Progenitor cell of endocrine pancreas (in vitro differentiated cells): ENCODE results near the gene PINLYP. TPM values are rescaled to one million over a fixed set of nuclear protein-coding genes. Genes with fewer than 3 reads are reported as not detected.

Source experiments
- DNase-seq: peaks from one replicate; pipeline ENCODE4 v3.0.0; 2021; ENCODE audit warnings: low spot score; ENCODE audit not compliant: unreplicated experiment
- H3K27ac Mint-ChIP-seq: 2 replicates; pipeline ENCODE4 v1.8.0; 2021; ENCODE audit warnings: mild to moderate bottlenecking, moderate library complexity, mixed read lengths
- H3K27me3 Mint-ChIP-seq: 2 replicates; pipeline ENCODE4 v1.8.0; 2021; ENCODE audit warnings: mixed read lengths
- H3K36me3 Mint-ChIP-seq: 2 replicates; pipeline ENCODE4 v1.8.0; 2022; ENCODE audit warnings: mixed read lengths; ENCODE audit not compliant: insufficient read depth
- H3K4me1 Mint-ChIP-seq: 2 replicates; pipeline ENCODE4 v1.8.0; 2021; ENCODE audit warnings: low read depth, mixed read lengths
- H3K4me3 Mint-ChIP-seq: 2 replicates; pipeline ENCODE4 v1.8.0; 2021; ENCODE audit warnings: low read depth, mild to moderate bottlenecking, moderate library complexity, mixed read lengths
- H3K9me3 Mint-ChIP-seq: 2 replicates; pipeline ENCODE4 v1.8.0; 2021; ENCODE audit warnings: low read depth, mixed read lengths
- CTCF ChIP-seq: fragments of 200-600 bp; sonication (generic); IDR thresholded peaks from one replicate; pipeline ENCODE4 v1.5.0; 2021; ENCODE audit warnings: antibody characterized with exemption, mild to moderate bottlenecking; ENCODE audit not compliant: unreplicated experiment
- total RNA-seq: library from RNA; stranded (reverse); gene quantifications from 2 replicates; pipeline ENCODE4 v1.2.1, GENCODE V29; 2021

Gene PINLYP
- total RNA-seq, 1 donor from 2014 or later, result 7.7 TPM

DNA sequence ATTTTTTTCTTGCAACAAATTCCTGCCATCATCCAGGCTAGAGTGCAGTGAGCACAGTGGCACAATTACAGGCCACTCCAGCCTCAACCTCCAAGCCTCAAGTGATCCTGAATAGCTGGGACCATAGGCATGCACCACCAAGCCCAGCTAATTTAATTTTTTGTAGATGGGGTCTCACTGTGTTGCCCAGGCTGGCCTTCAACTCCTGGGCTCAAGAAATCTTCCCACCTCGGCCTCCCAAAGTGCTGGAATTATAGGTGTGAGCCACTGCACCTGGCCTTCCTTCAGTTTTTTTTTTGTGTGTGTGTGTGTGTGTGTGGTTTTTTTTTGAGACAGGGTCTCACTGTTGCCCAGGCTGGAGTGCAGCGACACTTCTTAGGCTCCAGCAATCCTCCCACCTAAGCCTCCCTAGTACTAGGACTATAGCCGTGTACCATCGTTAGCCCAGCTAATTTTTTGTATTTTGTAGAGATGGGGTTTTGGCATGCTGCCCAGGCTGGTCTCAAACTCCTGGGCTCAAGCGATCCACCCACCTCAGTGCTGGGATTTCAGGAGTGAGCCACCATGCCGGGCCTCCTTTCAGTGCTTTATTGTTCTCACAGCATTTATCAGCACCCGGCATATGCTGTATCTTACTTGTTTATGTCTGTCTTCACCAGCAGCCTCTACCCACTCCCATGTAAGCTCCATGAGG is 30.4 kb downstream of the PINLYP start:
- H3K36me3 Mint-ChIP-seq, result peaks cover 10% of the 10 kb centered on the region
- DNase-seq, result no peak
- no peaks in the 10 kb centered on the region for H3K9me3 Mint-ChIP-seq
- no peak overlapping the region for H3K27ac Mint-ChIP-seq
- H3K4me1 Mint-ChIP-seq, result no peaks in the 10 kb centered on the region
- H3K27me3 Mint-ChIP-seq, result no peaks in the 10 kb centered on the region
- no peak overlapping the region for H3K4me3 Mint-ChIP-seq
- no peak for TF ChIP-seq CTCF

GRCh38 chr19:43606569-43607229 is 31.1 kb downstream of the PINLYP start:
- no peaks in the 10 kb centered on the region for H3K9me3 Mint-ChIP-seq
- no peaks in the 10 kb centered on the region for H3K27me3 Mint-ChIP-seq
- no peak overlapping the region for H3K4me3 Mint-ChIP-seq
- no peaks in the 10 kb centered on the region for H3K4me1 Mint-ChIP-seq
- peak overlapping the region; percentile 33 for H3K27ac Mint-ChIP-seq
- TF ChIP-seq CTCF, result no peak
- no peak for DNase-seq
- H3K36me3 Mint-ChIP-seq, result peaks cover 11% of the 10 kb centered on the region

DNA sequence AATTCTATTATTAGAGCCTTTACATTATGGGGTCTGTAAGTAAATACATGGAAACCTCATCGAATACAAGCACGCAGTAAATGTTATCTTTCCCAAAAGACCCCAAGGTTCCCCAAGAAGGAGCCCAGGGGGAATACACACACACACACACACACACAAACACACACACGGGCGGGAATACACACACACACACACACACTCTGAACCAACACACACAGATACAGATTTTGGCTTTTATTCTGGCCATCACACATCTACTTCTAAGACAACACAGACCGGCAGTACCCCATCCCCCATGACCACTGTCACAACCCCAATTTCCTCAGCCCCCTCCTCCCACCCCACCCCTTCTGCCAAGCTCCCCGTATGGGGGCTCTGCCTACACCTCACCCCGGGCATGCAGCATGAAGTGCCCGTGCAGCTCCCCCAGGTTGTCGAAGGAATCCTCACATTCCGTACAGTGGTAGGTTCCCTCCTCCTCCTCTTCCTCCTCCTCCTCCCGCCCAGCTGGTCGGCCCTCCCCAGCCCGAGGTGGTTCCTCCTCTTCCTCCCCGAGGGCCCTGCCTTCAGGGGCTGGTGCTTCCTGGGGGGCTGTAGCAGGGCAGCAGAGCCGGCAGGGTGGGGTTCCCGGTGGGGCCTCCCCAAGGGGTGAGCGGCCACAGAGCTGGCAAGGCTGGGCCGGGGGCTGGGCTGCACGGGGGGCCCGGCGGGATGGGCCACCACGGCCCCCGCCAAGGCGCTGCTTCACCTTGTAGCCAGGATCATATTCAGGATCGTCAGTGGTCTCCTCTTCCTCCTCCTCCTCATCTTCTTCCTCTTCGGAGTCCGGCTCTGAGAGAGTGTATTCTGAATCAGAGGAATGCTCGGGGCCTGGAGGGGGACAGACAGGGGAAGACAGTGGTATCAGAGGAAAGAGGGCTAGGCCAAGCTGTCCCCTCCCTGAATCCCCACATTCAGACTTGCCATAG is 31.9 kb downstream of the PINLYP start:
- DNase-seq, result no peak
- no peak overlapping the region for H3K4me3 Mint-ChIP-seq
- no peaks in the 10 kb centered on the region for H3K9me3 Mint-ChIP-seq
- TF ChIP-seq CTCF, result no peak
- H3K27me3 Mint-ChIP-seq, result no peaks in the 10 kb centered on the region
- no peaks in the 10 kb centered on the region for H3K4me1 Mint-ChIP-seq
- H3K36me3 Mint-ChIP-seq, result peaks cover 17% of the 10 kb centered on the region
- no peak overlapping the region for H3K27ac Mint-ChIP-seq

DNA sequence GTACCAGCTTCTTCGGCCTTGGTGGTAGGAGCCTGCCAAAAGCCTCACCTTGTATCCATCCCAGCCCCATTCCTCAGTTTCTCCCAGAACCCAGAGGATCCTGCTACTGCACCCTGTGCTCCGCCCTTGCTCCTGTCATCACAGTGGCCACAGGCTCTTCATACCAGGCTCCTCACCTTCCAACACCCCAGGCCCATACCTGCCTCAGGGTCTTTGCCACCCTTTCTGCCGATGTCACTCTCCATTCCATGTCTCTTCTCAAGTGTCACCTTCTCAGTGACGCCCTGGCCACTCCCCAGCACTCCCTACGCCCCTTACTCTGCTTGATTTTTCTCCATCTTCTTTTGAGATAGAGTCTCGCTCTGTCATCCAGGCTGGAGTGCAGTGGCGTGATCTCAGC is 34.3 kb downstream of the PINLYP start:
- no peak for DNase-seq
- peaks cover 25% of the 10 kb centered on the region for H3K36me3 Mint-ChIP-seq
- H3K27me3 Mint-ChIP-seq, result no peaks in the 10 kb centered on the region
- H3K27ac Mint-ChIP-seq, result no peak overlapping the region
- TF ChIP-seq CTCF, result no peak
- no peaks in the 10 kb centered on the region for H3K4me1 Mint-ChIP-seq
- no peak overlapping the region for H3K4me3 Mint-ChIP-seq
- H3K9me3 Mint-ChIP-seq, result no peaks in the 10 kb centered on the region

DNA sequence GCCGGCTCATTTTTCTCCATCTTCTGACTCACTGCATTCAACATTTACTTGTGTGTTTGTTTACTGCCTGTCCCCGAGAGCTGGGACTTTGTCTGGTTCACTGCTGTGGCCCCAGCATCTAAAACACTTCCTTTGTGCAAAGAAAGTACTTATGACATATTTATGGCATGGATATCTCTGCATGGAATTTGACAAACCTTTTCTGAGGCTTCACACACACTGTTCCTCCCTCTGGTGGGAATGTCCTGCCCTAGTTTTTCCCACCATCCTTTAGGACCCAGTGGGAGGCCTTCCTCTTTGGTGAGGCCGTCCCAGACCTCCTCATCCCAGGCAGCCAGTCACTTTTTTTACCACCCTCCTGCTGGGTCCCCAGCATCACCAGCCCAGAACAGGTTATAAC is 34.9 kb downstream of the PINLYP start:
- Mint-ChIP-seq H3K27me3 (no peaks in the 10 kb centered on the region), H3K4me3 (no peak overlapping the region), H3K4me1 (no peaks in the 10 kb centered on the region), H3K27ac (peak overlapping the region; percentile 90), H3K9me3 (no peaks in the 10 kb centered on the region), H3K36me3 (peaks cover 24% of the 10 kb centered on the region)
- no peak for TF ChIP-seq CTCF
- no peak for DNase-seq
